Keratinocyte (primary cell): ENCODE data around the gene GALNT13. TPM values are rescaled to one million over a fixed set of nuclear protein-coding genes. Genes with fewer than 3 reads are reported as not detected.

Experiments
- DNase-seq: peaks from one replicate; pipeline ENCODE4 v3.0.0-alpha.2; 2011; ENCODE audit warnings: low read depth, missing footprints, low spot score
- FAIRE-seq: peaks from 2 replicates; lab custom pipeline; 2011; peaks lifted over from hg19 to GRCh38; lab: Jason Lieb, UNC
- H2AFZ ChIP-seq: 2 replicates; pipeline ENCODE4 v1.6.0; 2012; ENCODE audit warnings: low read length, control low read depth, inconsistent platforms; ENCODE audit not compliant: control insufficient read depth
- H3K27ac ChIP-seq: 2 replicates; pipeline ENCODE4 v1.5.1; 2011; ENCODE audit warnings: low read length; ENCODE audit not compliant: control insufficient read depth, insufficient read depth
- H3K27me3 ChIP-seq: 3 replicates; pipeline ENCODE4 v1.6.0; 2011; ENCODE audit warnings: low read length; ENCODE audit not compliant: control insufficient read depth, insufficient read depth; ENCODE audit errors: extremely low read depth
- H3K36me3 ChIP-seq, 2 experiments: 2 replicates in 1 of 2; 3 replicates in 1 of 2; pipeline ENCODE4 v1.5.1; 2011; ENCODE audit warnings: low read length in 2 of 2, mild to moderate bottlenecking in 1 of 2; ENCODE audit not compliant: control insufficient read depth in 2 of 2, insufficient read depth in 2 of 2; ENCODE audit errors: extremely low read depth in 1 of 2
- H3K4me1 ChIP-seq: 3 replicates; pipeline ENCODE4 v1.5.1; 2011; ENCODE audit warnings: low read length; ENCODE audit not compliant: control insufficient read depth, insufficient read depth; ENCODE audit errors: extremely low read depth
- H3K4me2 ChIP-seq: 3 replicates; pipeline ENCODE4 v1.6.0; 2011; ENCODE audit warnings: low read depth, low read length; ENCODE audit not compliant: control insufficient read depth, insufficient read depth; ENCODE audit errors: extremely low read depth
- H3K4me3 ChIP-seq, 3 experiments: fragments of 200-600 bp in 1 of 3; sonication (generic) in 1 of 3; 2 replicates in 2 of 3; 3 replicates in 1 of 3; pipeline ENCODE4 v1.5.1; 2011 to 2016; ENCODE audit warnings: low read length in 3 of 3, mild to moderate bottlenecking in 3 of 3, control low read depth in 2 of 3, inconsistent platforms in 1 of 3, low read depth in 1 of 3, mixed read lengths in 1 of 3, mixed run types in 1 of 3, moderate library complexity in 1 of 3; ENCODE audit not compliant: control insufficient read depth in 2 of 3, insufficient read depth in 2 of 3; ENCODE audit errors: extremely low read depth in 1 of 3
- H3K79me2 ChIP-seq: 2 replicates; pipeline ENCODE4 v1.6.0; 2012; ENCODE audit warnings: low read length; ENCODE audit not compliant: control insufficient read depth, insufficient read depth
- H3K9ac ChIP-seq: 3 replicates; pipeline ENCODE4 v1.6.0; 2011; ENCODE audit warnings: low read length; ENCODE audit not compliant: control insufficient read depth, insufficient read depth; ENCODE audit errors: extremely low read depth
- H3K9me1 ChIP-seq: 3 replicates; pipeline ENCODE4 v1.6.0; 2011; ENCODE audit warnings: low read length; ENCODE audit not compliant: control insufficient read depth, insufficient read depth; ENCODE audit errors: extremely low read depth
- H3K9me3 ChIP-seq: 2 replicates; pipeline ENCODE4 v1.5.1; 2012; ENCODE audit warnings: low read depth, low read length; ENCODE audit not compliant: control insufficient read depth
- H4K20me1 ChIP-seq: 3 replicates; pipeline ENCODE4 v1.6.0; 2011; ENCODE audit warnings: low read length; ENCODE audit not compliant: control insufficient read depth, insufficient read depth; ENCODE audit errors: extremely low read depth
- CTCF ChIP-seq, 3 experiments: IDR thresholded peaks in 1 of 3; conservative IDR thresholded peaks in 1 of 3; optimal IDR thresholded peaks in 1 of 3; 2 replicates in 2 of 3; 3 replicates in 1 of 3; pipeline versions ENCODE3 to v1.5.1; 2011; ENCODE audit warnings: low read length in 3 of 3, mild to moderate bottlenecking in 3 of 3, moderate library complexity in 2 of 3, control low read depth in 1 of 3, inconsistent platforms in 1 of 3; ENCODE audit not compliant: insufficient read depth in 2 of 3; ENCODE audit errors: extremely low read depth in 1 of 3
- EZH2 ChIP-seq: IDR thresholded peaks from one replicate; pipeline ENCODE4 v1.6.1; 2012; ENCODE audit warnings: inconsistent platforms, mild to moderate bottlenecking, low read length, moderate library complexity
- dilution Hi-C: fragments of 300-500 bp; cut with MboI; formaldehyde crosslinking; loops from one replicate; pipeline ENCODE4 v1.7.0; 2020; ENCODE audit warnings: low sequenced_read_pairs; ENCODE audit not compliant: extremely low pct_ligation_motif_present
- polyA plus RNA-seq, 5 experiments: library from polyadenylated mRNA; depleted of rRNA in 3 of 5; stranded (reverse) in 3 of 5; stranded (forward) in 1 of 5; unstranded in 1 of 5; fragments of >200 nt; gene quantifications; 1 replicate in 1 of 5; 2 replicates in 3 of 5; 3 replicates in 1 of 5; pipeline versions ENCODE4 v1.2.1 to v1.2.3, GENCODE V29; 2011 to 2012; ENCODE audit warnings: missing spikeins in 2 of 5, low read depth in 1 of 5, low replicate concordance in 1 of 5

GALNT13 gene
- polyA plus RNA-seq, 1 donor (not counting 4 experiments of a cell fraction or from before 2014, with no cell fraction given), result not detected

- FAIRE-seq, result no peak
These were observed 464.5 kb downstream of the GALNT13 start for GRCh38 chr2:154336201-154336600.

GRCh38 chr2:154338352-154338967, 466.7 kb downstream of the GALNT13 start:
- FAIRE-seq (no peak), DNase-seq (no peak)
- dilution Hi-C loops, result no loop called here

More at GRCh38 chr2:154336201-154336600, 464.5 kb downstream of the GALNT13 start:
- no peaks in the 10 kb centered on the region for H3K9me1 ChIP-seq
- no peaks in the 10 kb centered on the region for H4K20me1 ChIP-seq
- H3K9me3 ChIP-seq, result no peaks in the 10 kb centered on the region
- no peak overlapping the region for H3K4me2 ChIP-seq
- H2AFZ ChIP-seq, result no peak overlapping the region
- TF ChIP-seq EZH2 (no peak), CTCF (optimal IDR thresholded peaks at IDR 0.05 in 1 of 3, IDR thresholded peaks at IDR 0.05 in 1 of 3, conservative IDR thresholded peaks at IDR 0.05 in 1 of 3; ENCODE audit: extremely low read depth in 1 of 3, insufficient read depth in 2 of 3, low read length in 3 of 3) (no peak)
- H3K27ac ChIP-seq, result no peak overlapping the region
- no peak for DNase-seq
- no peaks in the 10 kb centered on the region for H3K27me3 ChIP-seq
- H3K4me1 ChIP-seq, result no peaks in the 10 kb centered on the region
- no peak overlapping the region for H3K9ac ChIP-seq
- H3K79me2 ChIP-seq, result no peaks in the 10 kb centered on the region
- H3K4me3 ChIP-seq, result no peak overlapping the region
- H3K36me3 ChIP-seq, result no peaks in the 10 kb centered on the region
- dilution Hi-C loops, result no loop called here

More at GRCh38 chr2:154338352-154338967, 466.7 kb downstream of the GALNT13 start:
- no peaks in the 10 kb centered on the region for H3K9me1 ChIP-seq
- H3K4me1 ChIP-seq, result no peaks in the 10 kb centered on the region
- H3K27me3 ChIP-seq, result no peaks in the 10 kb centered on the region
- H3K36me3 ChIP-seq, result no peaks in the 10 kb centered on the region
- H4K20me1 ChIP-seq, result no peaks in the 10 kb centered on the region
- no peaks in the 10 kb centered on the region for H3K9me3 ChIP-seq
- H3K27ac ChIP-seq, result no peak overlapping the region
- H3K79me2 ChIP-seq, result no peaks in the 10 kb centered on the region
- H3K4me3 ChIP-seq, result no peak overlapping the region
- no peak overlapping the region for H3K4me2 ChIP-seq
- no peak overlapping the region for H3K9ac ChIP-seq
- TF ChIP-seq CTCF (optimal IDR thresholded peaks at IDR 0.05 in 1 of 3, IDR thresholded peaks at IDR 0.05 in 1 of 3, conservative IDR thresholded peaks at IDR 0.05 in 1 of 3; ENCODE audit: extremely low read depth in 1 of 3, insufficient read depth in 2 of 3, low read length in 3 of 3) (no peak), EZH2 (no peak)
- H2AFZ ChIP-seq, result no peak overlapping the region
